IMR-90 (cell line): ENCODE measurements around the gene TCF12. TPM values are rescaled to one million over a fixed set of nuclear protein-coding genes. Genes with fewer than 3 reads are reported as not detected.

Experiments
- ATAC-seq: fragments of 200-7000 bp; cut with Tn5 transposase; 2 replicates; pipeline ENCODE4 v1.9.1; 2020; ENCODE audit warnings: low read depth, mild to moderate bottlenecking, moderate library complexity
- BruUV-seq: library from RNA; stranded (reverse); fragments of 400-500 nt; replicated peaks from 2 replicates; lab custom pipeline; 2021; lab: Mats Ljungman, UMichigan
- CTCF ChIA-PET: fragments of 300-600 bp; formaldehyde crosslinking; extraction: SDS; loops from one replicate; lab custom pipeline; 2021; ENCODE audit warnings: antibody characterized with exemption; lab: Yijun Ruan, JAX
- POLR2A ChIA-PET: fragments of 300-600 bp; sonication (Branson Sonifier 250); formaldehyde crosslinking; loops from one replicate; lab custom pipeline; 2022; ENCODE audit warnings: antibody characterized with exemption; ENCODE audit not compliant: unreplicated experiment; lab: Charles Lee
- DNase-seq: peaks from one replicate; pipeline ENCODE4 v3.0.0; 2013
- H2AFZ ChIP-seq: replicated peaks from 2 replicates; pipeline ENCODE3; 2013; ENCODE audit warnings: low read length, mild to moderate bottlenecking; ENCODE audit not compliant: poor library complexity
- H2AK5ac ChIP-seq: 2 replicates; pipeline ENCODE4 v1.6.1; 2013; ENCODE audit warnings: low read depth, low read length, inconsistent platforms
- H2AK9ac ChIP-seq: replicated peaks from 2 replicates; pipeline ENCODE3; 2013; ENCODE audit warnings: mild to moderate bottlenecking, low read depth, low read length, moderate library complexity; ENCODE audit not compliant: poor library complexity
- H2BK120ac ChIP-seq: 2 replicates; pipeline ENCODE4 v1.6.1; 2013; ENCODE audit warnings: low read depth, low read length, inconsistent platforms
- H2BK15ac ChIP-seq: 3 replicates; pipeline ENCODE4 v1.6.1; 2013; ENCODE audit warnings: low read depth, low read length, inconsistent platforms
- H2BK20ac ChIP-seq: 2 replicates; pipeline ENCODE4 v1.6.1; 2013; ENCODE audit warnings: low read depth, mild to moderate bottlenecking, inconsistent platforms, low read length, moderate library complexity
- H2BK5ac ChIP-seq: 2 replicates; pipeline ENCODE4 v1.6.1; 2013; ENCODE audit warnings: mild to moderate bottlenecking, low read depth, low read length, inconsistent platforms; ENCODE audit not compliant: poor library complexity, severe bottlenecking
- H3K14ac ChIP-seq: replicated peaks from 2 replicates; pipeline ENCODE4 v1.6.1; 2013; ENCODE audit warnings: low read depth, low read length, inconsistent platforms
- H3K18ac ChIP-seq: 2 replicates; pipeline ENCODE4 v1.6.1; 2013; ENCODE audit warnings: low read depth, low read length, control low read depth
- H3K23ac ChIP-seq: 2 replicates; pipeline ENCODE4 v1.6.1; 2013; ENCODE audit warnings: low read depth, low read length, inconsistent platforms
- H3K27ac ChIP-seq: 2 replicates; pipeline ENCODE4 v1.5.1; 2013; ENCODE audit warnings: mild to moderate bottlenecking, control low read depth, low read length; ENCODE audit not compliant: insufficient read depth
- H3K27me3 ChIP-seq: 2 replicates; pipeline ENCODE4 v1.6.1; 2013; ENCODE audit warnings: low read length; ENCODE audit not compliant: control insufficient read depth, insufficient read depth
- H3K36me3 ChIP-seq: 2 replicates; pipeline ENCODE4 v1.6.1; 2013; ENCODE audit warnings: low read length, mixed read lengths; ENCODE audit not compliant: control insufficient read depth, insufficient read depth
- H3K4ac ChIP-seq: 2 replicates; pipeline ENCODE4 v1.6.1; 2013; ENCODE audit warnings: low read depth, low read length, inconsistent platforms
- H3K4me1 ChIP-seq: 2 replicates; pipeline ENCODE4 v1.6.1; 2013; ENCODE audit warnings: low read length, mixed read lengths; ENCODE audit not compliant: control insufficient read depth, insufficient read depth
- H3K4me2 ChIP-seq: 2 replicates; pipeline ENCODE4 v1.6.1; 2013; ENCODE audit warnings: low read depth, mild to moderate bottlenecking, control low read depth, low read length, moderate library complexity
- H3K4me3 ChIP-seq: 2 replicates; pipeline ENCODE4 v1.5.1; 2013; ENCODE audit warnings: low read depth, mild to moderate bottlenecking, control low read depth, low read length, moderate library complexity; ENCODE audit not compliant: insufficient read depth
- H3K56ac ChIP-seq: 2 replicates; pipeline ENCODE4 v1.6.1; 2013; ENCODE audit warnings: low read length, inconsistent platforms; ENCODE audit not compliant: insufficient read depth; ENCODE audit errors: extremely low read depth
- H3K79me1 ChIP-seq, 2 experiments: 2 replicates each; pipeline ENCODE4 v1.6.1; 2013; ENCODE audit warnings: low read length in 2 of 2, inconsistent platforms in 1 of 2, low read depth in 1 of 2
- H3K9ac ChIP-seq: 2 replicates; pipeline ENCODE4 v1.6.1; 2013; ENCODE audit warnings: low read depth, low read length, control low read depth
- H3K9me1 ChIP-seq: 2 replicates; pipeline ENCODE4 v1.6.1; 2013; ENCODE audit warnings: low read length, inconsistent platforms; ENCODE audit not compliant: insufficient read depth
- H3K9me3 ChIP-seq: 2 replicates; pipeline ENCODE4 v1.6.1; 2013; ENCODE audit warnings: low read length; ENCODE audit not compliant: control insufficient read depth, insufficient read depth
- H4K20me1 ChIP-seq: 2 replicates; pipeline ENCODE4 v1.6.1; 2013; ENCODE audit warnings: low read length, inconsistent platforms; ENCODE audit not compliant: insufficient read depth
- H4K5ac ChIP-seq: 2 replicates; pipeline ENCODE4 v1.6.1; 2013; ENCODE audit warnings: mild to moderate bottlenecking, low read depth, low read length, control low read depth
- H4K8ac ChIP-seq, 2 experiments: 2 replicates each; pipeline ENCODE4 v1.6.1; 2013; ENCODE audit warnings: low read depth in 2 of 2, low read length in 2 of 2, control low read depth in 1 of 2, inconsistent platforms in 1 of 2
- H4K91ac ChIP-seq: 2 replicates; pipeline ENCODE4 v1.6.1; 2013; ENCODE audit warnings: low read depth, low read length, inconsistent platforms; ENCODE audit not compliant: insufficient read depth
- BHLHE40 ChIP-seq: fragments of 150-350 bp; IDR thresholded peaks from 2 replicates; pipeline ENCODE4 v1.6.1; 2016; ENCODE audit warnings: mild to moderate bottlenecking, low read depth, low read length
- CEBPB ChIP-seq: IDR thresholded peaks from 2 replicates; pipeline ENCODE4 v1.6.1; 2012; ENCODE audit warnings: low read depth, low read length, improper control_type of control experiment
- CHD1 ChIP-seq: IDR thresholded peaks from 2 replicates; pipeline ENCODE4 v1.6.1; 2012; ENCODE audit warnings: low read depth, low read length, improper control_type of control experiment
- ELK1 ChIP-seq: fragments of 150-350 bp; IDR thresholded peaks from 2 replicates; pipeline ENCODE4 v1.6.1; 2016; ENCODE audit warnings: low read depth, mild to moderate bottlenecking, low read length, moderate library complexity, borderline replicate concordance
- FOS ChIP-seq: fragments of 150-350 bp; IDR thresholded peaks from 2 replicates; pipeline ENCODE4 v1.6.1; 2016; ENCODE audit warnings: low read depth, low read length
- MAFK ChIP-seq: IDR thresholded peaks from 2 replicates; pipeline ENCODE4 v1.6.1; 2012; ENCODE audit warnings: low read depth, low read length, improper control_type of control experiment
- MAZ ChIP-seq: IDR thresholded peaks from 2 replicates; pipeline ENCODE4 v1.6.1; 2012; ENCODE audit warnings: low read depth, mild to moderate bottlenecking, low read length, improper control_type of control experiment, moderate library complexity, borderline replicate concordance
- MXI1 ChIP-seq: IDR thresholded peaks from 2 replicates; pipeline ENCODE4 v1.6.1; 2012; ENCODE audit warnings: low read depth, mild to moderate bottlenecking, low read length, moderate library complexity, borderline replicate concordance
- NFE2L2 ChIP-seq: fragments of 150-350 bp; IDR thresholded peaks from 2 replicates; pipeline ENCODE4 v1.6.1; 2016; ENCODE audit warnings: low read depth, mild to moderate bottlenecking, low read length
- POLR2A ChIP-seq: IDR thresholded peaks from 2 replicates; pipeline ENCODE4 v1.6.1; 2012; ENCODE audit warnings: mild to moderate bottlenecking, low read depth, low read length
- RAD21 ChIP-seq: IDR thresholded peaks from 2 replicates; pipeline ENCODE4 v1.6.1; 2012; ENCODE audit warnings: low read length, improper control_type of control experiment
- RCOR1 ChIP-seq: IDR thresholded peaks from 2 replicates; pipeline ENCODE4 v1.6.1; 2012; ENCODE audit warnings: mild to moderate bottlenecking, low read length, improper control_type of control experiment; ENCODE audit not compliant: insufficient replicate concordance
- RFX5 ChIP-seq: IDR thresholded peaks from 2 replicates; pipeline ENCODE4 v1.8.0; 2012; ENCODE audit warnings: low read depth, mild to moderate bottlenecking, low read length, moderate library complexity
- SMC3 ChIP-seq: fragments of 150-350 bp; IDR thresholded peaks from 2 replicates; pipeline ENCODE4 v1.6.1; 2016; ENCODE audit warnings: low read depth, mild to moderate bottlenecking, antibody characterized with exemption, low read length, moderate library complexity
- WGBS, 2 experiments: methylation state at CpG; one replicate each; pipeline versions ENCODE4 v1.1.5 to v1.1.7; 2013; ENCODE audit warnings: missing lambda C conversion rate in 2 of 2; ENCODE audit not compliant: insufficient read length in 1 of 2; ENCODE audit errors: extremely low coverage in 2 of 2; 5-methylcytosine and 5-hydroxymethylcytosine counted together
- dilution Hi-C: fragments of 300-500 bp; cut with HindIII; formaldehyde crosslinking; loops from one replicate; pipeline ENCODE4 v1.14.3; 2018; ENCODE audit warnings: low sequenced_read_pairs; ENCODE audit not compliant: unreplicated experiment
- in situ Hi-C: fragments of 300-500 bp; cut with MboI; formaldehyde crosslinking; loops from 3 replicates; pipeline ENCODE4 v1.14.3; 2019; ENCODE audit warnings: low sequenced_read_pairs, inconsistent platforms, mixed read lengths
- intact Hi-C: fragments of 100-400 bp; cut with micrococcal nuclease; formaldehyde crosslinking; loops from 2 replicates; pipeline ENCODE4 v1.10.0; 2022
- polyA plus RNA-seq, 3 experiments: library from polyadenylated mRNA; depleted of rRNA; stranded (reverse); fragments of >200 nt; gene quantifications; 2 replicates each; pipeline ENCODE4 v1.2.3, GENCODE V29; 2012; ENCODE audit warnings: low replicate concordance in 1 of 3
- total RNA-seq: library from RNA; depleted of rRNA; stranded (reverse); fragments of >200 nt; gene quantifications from 2 replicates; pipeline ENCODE4 v1.2.3, GENCODE V29; 2012
- TF ChIP-seq, protein P1 (sequence below): fragments of 150-350 bp; IDR thresholded peaks from 2 replicates; pipeline ENCODE4 v1.6.1; 2017; ENCODE audit warnings: mild to moderate bottlenecking, antibody characterized with exemption, low read length, low read depth
- TF ChIP-seq, protein P2 (sequence below): conservative IDR thresholded peaks from 2 replicates; pipeline ENCODE4 v1.5.1; 2012; ENCODE audit warnings: mild to moderate bottlenecking, low read depth, low read length, improper control_type of control experiment

Gene TCF12
- total and polyA plus RNA-seq, 2 of the 4 experiments (the other 2 are of a cell fraction): 79.4 to 160 TPM

GRCh38 chr15:57205996-57206395, 287.6 kb downstream of the TCF12 start:
- intact Hi-C loops: no loop called here
- no peak overlapping the region for H3K18ac ChIP-seq
- no peak overlapping the region for H4K5ac ChIP-seq
- TF ChIP-seq POLR2A (no peak), CHD1 (no peak), MAFK (no peak), ELK1 (no peak), BHLHE40 (no peak), MXI1 (no peak), RCOR1 (no peak), NFE2L2 (no peak), RAD21 (no peak), RFX5 (no peak), CEBPB (no peak), FOS (no peak), MAZ (no peak), SMC3 (no peak)
- TF ChIP-seq, protein P1, sequence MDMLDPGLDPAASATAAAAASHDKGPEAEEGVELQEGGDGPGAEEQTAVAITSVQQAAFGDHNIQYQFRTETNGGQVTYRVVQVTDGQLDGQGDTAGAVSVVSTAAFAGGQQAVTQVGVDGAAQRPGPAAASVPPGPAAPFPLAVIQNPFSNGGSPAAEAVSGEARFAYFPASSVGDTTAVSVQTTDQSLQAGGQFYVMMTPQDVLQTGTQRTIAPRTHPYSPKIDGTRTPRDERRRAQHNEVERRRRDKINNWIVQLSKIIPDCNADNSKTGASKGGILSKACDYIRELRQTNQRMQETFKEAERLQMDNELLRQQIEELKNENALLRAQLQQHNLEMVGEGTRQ: no peak
- TF ChIP-seq, protein P2, sequence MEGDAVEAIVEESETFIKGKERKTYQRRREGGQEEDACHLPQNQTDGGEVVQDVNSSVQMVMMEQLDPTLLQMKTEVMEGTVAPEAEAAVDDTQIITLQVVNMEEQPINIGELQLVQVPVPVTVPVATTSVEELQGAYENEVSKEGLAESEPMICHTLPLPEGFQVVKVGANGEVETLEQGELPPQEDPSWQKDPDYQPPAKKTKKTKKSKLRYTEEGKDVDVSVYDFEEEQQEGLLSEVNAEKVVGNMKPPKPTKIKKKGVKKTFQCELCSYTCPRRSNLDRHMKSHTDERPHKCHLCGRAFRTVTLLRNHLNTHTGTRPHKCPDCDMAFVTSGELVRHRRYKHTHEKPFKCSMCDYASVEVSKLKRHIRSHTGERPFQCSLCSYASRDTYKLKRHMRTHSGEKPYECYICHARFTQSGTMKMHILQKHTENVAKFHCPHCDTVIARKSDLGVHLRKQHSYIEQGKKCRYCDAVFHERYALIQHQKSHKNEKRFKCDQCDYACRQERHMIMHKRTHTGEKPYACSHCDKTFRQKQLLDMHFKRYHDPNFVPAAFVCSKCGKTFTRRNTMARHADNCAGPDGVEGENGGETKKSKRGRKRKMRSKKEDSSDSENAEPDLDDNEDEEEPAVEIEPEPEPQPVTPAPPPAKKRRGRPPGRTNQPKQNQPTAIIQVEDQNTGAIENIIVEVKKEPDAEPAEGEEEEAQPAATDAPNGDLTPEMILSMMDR: no peak
- no peak overlapping the region for H4K91ac ChIP-seq
- no peaks in the 10 kb centered on the region for H3K9me3 ChIP-seq
- H3K36me3 ChIP-seq: peaks cover 3% of the 10 kb centered on the region; the same call in 1 of the 2 replicates
- in situ Hi-C loops: no loop called here
- DNase-seq: no peak
- H3K23ac ChIP-seq: no peak overlapping the region
- ATAC-seq: no peak
- H3K14ac ChIP-seq: no peak overlapping the region
- no peaks in the 10 kb centered on the region for H3K27me3 ChIP-seq
- H3K56ac ChIP-seq: no peak overlapping the region
- no peak overlapping the region for H3K4me2 ChIP-seq
- no peak overlapping the region for H3K4ac ChIP-seq
- no peak overlapping the region for H3K4me3 ChIP-seq
- dilution Hi-C loops: no loop called here
- H2BK20ac ChIP-seq: no peak overlapping the region
- no peak overlapping the region for H2AFZ ChIP-seq
- no peak overlapping the region for H4K8ac ChIP-seq
- no peaks in the 10 kb centered on the region for H3K9me1 ChIP-seq
- H2AK5ac ChIP-seq: no peak overlapping the region
- ChIA-PET POLR2A (no interaction called here), CTCF (interaction anchor here (0.6 kb wide), 1 partner anchor 15 kb away, joined by 3 read pairs; no protein-coding TSS in a partner anchor)
- BruUV-seq: no TSS peak
- no peak overlapping the region for H3K27ac ChIP-seq
- H4K20me1 ChIP-seq: peaks cover 4% of the 10 kb centered on the region; the same call in 1 of the 2 replicates
- H2BK15ac ChIP-seq: no peak overlapping the region
- H3K9ac ChIP-seq: no peak overlapping the region
- H2BK120ac ChIP-seq: no peak overlapping the region
- no peak overlapping the region for H2AK9ac ChIP-seq
- peaks cover 22 to 39% of the 10 kb centered on the region in 2 experiments for H3K79me1 ChIP-seq
- no peak overlapping the region for H2BK5ac ChIP-seq
- 100% methylated on average over 1 of the region's 3 CpGs; no CpG with 5 or more reads in 1 of the 2 experiments for WGBS, 2 experiments
- H3K4me1 ChIP-seq: peaks cover 2% of the 10 kb centered on the region; the same call in 1 of the 2 replicates
